Measurements from ENCODE around the gene SLC27A3. TPM values are rescaled to one million over a fixed set of nuclear protein-coding genes. Genes with fewer than 3 reads are reported as not detected.

The SLC27A3 gene
- total and polyA plus RNA-seq, 10 of the 15 experiments (the other 5 are each of a cell fraction or from before 2014, with no cell fraction given): 2.6 to 18.1 (median 8.3) TPM

DNA sequence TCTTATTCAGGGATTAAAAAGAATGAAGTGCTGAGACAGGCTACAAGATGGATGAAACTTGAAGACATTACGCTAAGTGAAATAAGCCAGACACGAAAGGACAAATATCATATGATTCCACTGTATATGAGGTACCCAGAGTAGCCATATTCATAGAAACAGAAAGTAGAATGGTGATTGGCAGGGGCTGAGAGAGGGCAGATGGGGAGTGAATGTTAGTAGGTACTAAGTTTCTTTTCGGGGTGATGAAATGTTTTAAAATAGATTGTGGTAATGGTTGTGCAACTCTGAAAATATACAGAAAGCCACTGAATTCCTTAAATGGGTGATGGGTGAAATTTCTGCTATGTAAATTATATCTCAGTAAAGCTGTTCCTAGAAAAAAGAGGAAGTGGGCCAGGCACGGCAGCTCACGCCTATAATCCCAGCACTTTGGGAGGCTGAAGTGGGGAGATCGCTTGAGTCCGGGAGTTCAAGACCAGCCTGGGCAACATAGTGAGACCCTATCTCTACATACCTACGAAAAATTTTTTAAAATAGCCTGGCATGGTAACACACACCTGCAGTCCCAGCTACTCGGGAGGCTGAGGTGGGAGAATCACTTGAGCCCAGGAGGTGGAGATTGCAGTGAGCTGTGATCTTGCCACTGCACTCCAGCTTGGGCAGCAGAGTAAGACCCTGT is 15.9 kb downstream of the SLC27A3 start (continued):
- TF ChIP-seq STAT1 (conservative IDR thresholded peaks at IDR 0.05): no peak
- TF ChIP-seq STAT3 (IDR thresholded peaks at IDR 0.05; ENCODE audit: low read depth, low read length): no peak
- TF ChIP-seq EP300 (IDR thresholded peaks at IDR 0.05; ENCODE audit: borderline replicate concordance in 1 of 2, control insufficient read depth in 1 of 2, low read depth in 2 of 2, low read length in 2 of 2): peak; percentile 54 to 63; a peak in 3 of 4 replicates
- TF ChIP-seq SREBF2 (IDR thresholded peaks at IDR 0.05; ENCODE audit: low read length): no peak
- no peak for TF ChIP-seq LARP7 (IDR thresholded peaks at IDR 0.05)
- peak; percentile 96 for TF ChIP-seq ATF7 (IDR thresholded peaks at IDR 0.05; ENCODE audit: low read depth)
- no peak for TF ChIP-seq HCFC1 (IDR thresholded peaks at IDR 0.05; ENCODE audit: low read length)
- no peak for TF ChIP-seq SUZ12 (IDR thresholded peaks at IDR 0.05; ENCODE audit: unreplicated experiment)
- peak; percentile 76; the same call in 1 of the 2 replicates for TF ChIP-seq MTA2 (IDR thresholded peaks at IDR 0.05; ENCODE audit: low read depth)
- peak; percentile 93; the same call in 1 of the 2 replicates for TF ChIP-seq NFIC (IDR thresholded peaks at IDR 0.05; ENCODE audit: low read depth, low read length)
- TF ChIP-seq, protein P1, sequence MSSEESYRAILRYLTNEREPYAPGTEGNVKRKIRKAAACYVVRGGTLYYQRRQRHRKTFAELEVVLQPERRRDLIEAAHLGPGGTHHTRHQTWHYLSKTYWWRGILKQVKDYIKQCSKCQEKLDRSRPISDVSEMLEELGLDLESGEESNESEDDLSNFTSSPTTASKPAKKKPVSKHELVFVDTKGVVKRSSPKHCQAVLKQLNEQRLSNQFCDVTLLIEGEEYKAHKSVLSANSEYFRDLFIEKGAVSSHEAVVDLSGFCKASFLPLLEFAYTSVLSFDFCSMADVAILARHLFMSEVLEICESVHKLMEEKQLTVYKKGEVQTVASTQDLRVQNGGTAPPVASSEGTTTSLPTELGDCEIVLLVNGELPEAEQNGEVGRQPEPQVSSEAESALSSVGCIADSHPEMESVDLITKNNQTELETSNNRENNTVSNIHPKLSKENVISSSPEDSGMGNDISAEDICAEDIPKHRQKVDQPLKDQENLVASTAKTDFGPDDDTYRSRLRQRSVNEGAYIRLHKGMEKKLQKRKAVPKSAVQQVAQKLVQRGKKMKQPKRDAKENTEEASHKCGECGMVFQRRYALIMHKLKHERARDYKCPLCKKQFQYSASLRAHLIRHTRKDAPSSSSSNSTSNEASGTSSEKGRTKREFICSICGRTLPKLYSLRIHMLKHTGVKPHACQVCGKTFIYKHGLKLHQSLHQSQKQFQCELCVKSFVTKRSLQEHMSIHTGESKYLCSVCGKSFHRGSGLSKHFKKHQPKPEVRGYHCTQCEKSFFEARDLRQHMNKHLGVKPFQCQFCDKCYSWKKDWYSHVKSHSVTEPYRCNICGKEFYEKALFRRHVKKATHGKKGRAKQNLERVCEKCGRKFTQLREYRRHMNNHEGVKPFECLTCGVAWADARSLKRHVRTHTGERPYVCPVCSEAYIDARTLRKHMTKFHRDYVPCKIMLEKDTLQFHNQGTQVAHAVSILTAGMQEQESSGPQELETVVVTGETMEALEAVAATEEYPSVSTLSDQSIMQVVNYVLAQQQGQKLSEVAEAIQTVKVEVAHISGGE (CRISPR knock-in tag; IDR thresholded peaks at IDR 0.05): no peak
- TF ChIP-seq, protein P2, sequence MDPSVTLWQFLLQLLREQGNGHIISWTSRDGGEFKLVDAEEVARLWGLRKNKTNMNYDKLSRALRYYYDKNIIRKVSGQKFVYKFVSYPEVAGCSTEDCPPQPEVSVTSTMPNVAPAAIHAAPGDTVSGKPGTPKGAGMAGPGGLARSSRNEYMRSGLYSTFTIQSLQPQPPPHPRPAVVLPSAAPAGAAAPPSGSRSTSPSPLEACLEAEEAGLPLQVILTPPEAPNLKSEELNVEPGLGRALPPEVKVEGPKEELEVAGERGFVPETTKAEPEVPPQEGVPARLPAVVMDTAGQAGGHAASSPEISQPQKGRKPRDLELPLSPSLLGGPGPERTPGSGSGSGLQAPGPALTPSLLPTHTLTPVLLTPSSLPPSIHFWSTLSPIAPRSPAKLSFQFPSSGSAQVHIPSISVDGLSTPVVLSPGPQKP (IDR thresholded peaks at IDR 0.05; ENCODE audit: low read depth, low read length): no peak
- TF ChIP-seq, protein P3, sequence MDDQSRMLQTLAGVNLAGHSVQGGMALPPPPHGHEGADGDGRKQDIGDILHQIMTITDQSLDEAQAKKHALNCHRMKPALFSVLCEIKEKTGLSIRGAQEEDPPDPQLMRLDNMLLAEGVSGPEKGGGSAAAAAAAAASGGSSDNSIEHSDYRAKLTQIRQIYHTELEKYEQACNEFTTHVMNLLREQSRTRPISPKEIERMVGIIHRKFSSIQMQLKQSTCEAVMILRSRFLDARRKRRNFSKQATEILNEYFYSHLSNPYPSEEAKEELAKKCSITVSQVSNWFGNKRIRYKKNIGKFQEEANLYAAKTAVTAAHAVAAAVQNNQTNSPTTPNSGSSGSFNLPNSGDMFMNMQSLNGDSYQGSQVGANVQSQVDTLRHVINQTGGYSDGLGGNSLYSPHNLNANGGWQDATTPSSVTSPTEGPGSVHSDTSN (IDR thresholded peaks at IDR 0.05; ENCODE audit: insufficient replicate concordance, low read depth, low read length): peak; percentile 86
- TF ChIP-seq ZNF622 (IDR thresholded peaks at IDR 0.05): no peak
- TF ChIP-seq SMAD1 (IDR thresholded peaks at IDR 0.05; ENCODE audit: low read depth, partially characterized antibody): peak; percentile 52
- TF ChIP-seq, protein P4, sequence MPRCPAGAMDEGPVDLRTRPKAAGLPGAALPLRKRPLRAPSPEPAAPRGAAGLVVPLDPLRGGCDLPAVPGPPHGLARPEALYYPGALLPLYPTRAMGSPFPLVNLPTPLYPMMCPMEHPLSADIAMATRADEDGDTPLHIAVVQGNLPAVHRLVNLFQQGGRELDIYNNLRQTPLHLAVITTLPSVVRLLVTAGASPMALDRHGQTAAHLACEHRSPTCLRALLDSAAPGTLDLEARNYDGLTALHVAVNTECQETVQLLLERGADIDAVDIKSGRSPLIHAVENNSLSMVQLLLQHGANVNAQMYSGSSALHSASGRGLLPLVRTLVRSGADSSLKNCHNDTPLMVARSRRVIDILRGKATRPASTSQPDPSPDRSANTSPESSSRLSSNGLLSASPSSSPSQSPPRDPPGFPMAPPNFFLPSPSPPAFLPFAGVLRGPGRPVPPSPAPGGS (IDR thresholded peaks at IDR 0.05; ENCODE audit: borderline replicate concordance, insufficient read depth, low read depth, low read length, poor library complexity, severe bottlenecking): no peak
- TF ChIP-seq, protein P5, sequence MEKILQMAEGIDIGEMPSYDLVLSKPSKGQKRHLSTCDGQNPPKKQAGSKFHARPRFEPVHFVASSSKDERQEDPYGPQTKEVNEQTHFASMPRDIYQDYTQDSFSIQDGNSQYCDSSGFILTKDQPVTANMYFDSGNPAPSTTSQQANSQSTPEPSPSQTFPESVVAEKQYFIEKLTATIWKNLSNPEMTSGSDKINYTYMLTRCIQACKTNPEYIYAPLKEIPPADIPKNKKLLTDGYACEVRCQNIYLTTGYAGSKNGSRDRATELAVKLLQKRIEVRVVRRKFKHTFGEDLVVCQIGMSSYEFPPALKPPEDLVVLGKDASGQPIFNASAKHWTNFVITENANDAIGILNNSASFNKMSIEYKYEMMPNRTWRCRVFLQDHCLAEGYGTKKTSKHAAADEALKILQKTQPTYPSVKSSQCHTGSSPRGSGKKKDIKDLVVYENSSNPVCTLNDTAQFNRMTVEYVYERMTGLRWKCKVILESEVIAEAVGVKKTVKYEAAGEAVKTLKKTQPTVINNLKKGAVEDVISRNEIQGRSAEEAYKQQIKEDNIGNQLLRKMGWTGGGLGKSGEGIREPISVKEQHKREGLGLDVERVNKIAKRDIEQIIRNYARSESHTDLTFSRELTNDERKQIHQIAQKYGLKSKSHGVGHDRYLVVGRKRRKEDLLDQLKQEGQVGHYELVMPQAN (conservative IDR thresholded peaks at IDR 0.05): no peak; the same call in 1 of the 2 replicates
- peak; percentile 30 for TF ChIP-seq SP1 (IDR thresholded peaks at IDR 0.05; ENCODE audit: low read depth, low read length)
- peak; percentile 92 for TF ChIP-seq RUNX3 (IDR thresholded peaks at IDR 0.05; ENCODE audit: low read length)
- TF ChIP-seq, protein P6, sequence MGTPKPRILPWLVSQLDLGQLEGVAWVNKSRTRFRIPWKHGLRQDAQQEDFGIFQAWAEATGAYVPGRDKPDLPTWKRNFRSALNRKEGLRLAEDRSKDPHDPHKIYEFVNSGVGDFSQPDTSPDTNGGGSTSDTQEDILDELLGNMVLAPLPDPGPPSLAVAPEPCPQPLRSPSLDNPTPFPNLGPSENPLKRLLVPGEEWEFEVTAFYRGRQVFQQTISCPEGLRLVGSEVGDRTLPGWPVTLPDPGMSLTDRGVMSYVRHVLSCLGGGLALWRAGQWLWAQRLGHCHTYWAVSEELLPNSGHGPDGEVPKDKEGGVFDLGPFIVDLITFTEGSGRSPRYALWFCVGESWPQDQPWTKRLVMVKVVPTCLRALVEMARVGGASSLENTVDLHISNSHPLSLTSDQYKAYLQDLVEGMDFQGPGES (IDR thresholded peaks at IDR 0.05): no peak

Data from GM12878 (cell line).